DND-41 (cell line): ENCODE data around the gene COL6A5.

Experiments
- CTCF ChIP-seq: IDR thresholded peaks from 2 replicates; pipeline ENCODE4 v1.5.1; 2012; ENCODE audit warnings: borderline replicate concordance, low read length, moderate library complexity, mild to moderate bottlenecking; ENCODE audit not compliant: poor library complexity, severe bottlenecking; ENCODE audit errors: extremely low read depth
- EZH2 ChIP-seq: IDR thresholded peaks from 3 replicates; pipeline ENCODE4 v1.6.1; 2012; ENCODE audit warnings: borderline replicate concordance, low read depth, mild to moderate bottlenecking, moderate library complexity, low read length, inconsistent platforms; ENCODE audit not compliant: severe bottlenecking

- TF ChIP-seq CTCF, result no peak
- TF ChIP-seq EZH2, result no peak
Observed at GRCh38 chr3:130423064-130423463, 77.6 kb downstream of the COL6A5 start.
